CD4-positive, alpha-beta T cell (primary cell): ENCODE measurements around the gene RNF213. TPM values are rescaled to one million over a fixed set of nuclear protein-coding genes. Genes with fewer than 3 reads are reported as not detected.
"Not testable (repeated sequence)": the region's sequence is repeated elsewhere in the genome, so short reads cannot be mapped to it uniquely, and the experiment has no call there.

Experiments used
- ATAC-seq: fragments of 200-7000 bp; cut with Tn5 transposase; one replicate; pipeline ENCODE4 v1.10.0; 2022; ENCODE audit warnings: mild to moderate bottlenecking; ENCODE audit not compliant: poor library complexity
- CTCF ChIA-PET: fragments of 350-600 bp; sonication (Branson Sonifier 250); formaldehyde crosslinking; loops from one replicate; lab custom pipeline; 2021; ENCODE audit warnings: antibody characterized with exemption, inconsistent platforms; lab: Charles Lee
- POLR2A ChIA-PET: fragments of 350-600 bp; sonication (Branson Sonifier 250); formaldehyde crosslinking; loops from one replicate; lab custom pipeline; 2021; ENCODE audit warnings: antibody characterized with exemption, inconsistent platforms; lab: Charles Lee
- DNase-seq, 14 experiments: peaks; one replicate each; pipeline ENCODE4 v3.0.0-alpha.2; 2013 to 2020; ENCODE audit warnings: mixed read lengths in 2 of 14
- H3K27ac ChIP-seq, 2 donors: one replicate each; pipeline versions ENCODE4 v1.5.1 to v1.7.0; 2013; ENCODE audit warnings: low read length in 2 of 2, low read depth in 1 of 2, mild to moderate bottlenecking in 1 of 2
- H3K27me3 ChIP-seq, 2 experiments: 1 replicate in 1 of 2; 2 replicates in 1 of 2; pipeline versions ENCODE4 v1.6.1 to v1.7.0; 2013; ENCODE audit warnings: low read length in 2 of 2, control low read depth in 1 of 2, mild to moderate bottlenecking in 1 of 2, moderate library complexity in 1 of 2; ENCODE audit not compliant: insufficient read depth in 2 of 2, control insufficient read depth in 1 of 2
- H3K36me3 ChIP-seq: one replicate; pipeline ENCODE4 v1.6.1; 2013; ENCODE audit warnings: low read length, control low read depth; ENCODE audit not compliant: insufficient read depth
- H3K4me1 ChIP-seq: one replicate; pipeline ENCODE4 v1.6.1; 2013; ENCODE audit warnings: low read length, control low read depth; ENCODE audit not compliant: insufficient read depth
- H3K4me3 ChIP-seq: one replicate; pipeline ENCODE4 v1.5.1; 2013; ENCODE audit warnings: mild to moderate bottlenecking, low read length, moderate library complexity
- H3K9me3 ChIP-seq, 2 experiments: 1 replicate in 1 of 2; 2 replicates in 1 of 2; pipeline versions ENCODE4 v1.6.1 to v1.7.0; 2013; ENCODE audit warnings: low read length in 2 of 2, mild to moderate bottlenecking in 2 of 2, control low read depth in 1 of 2, moderate library complexity in 1 of 2; ENCODE audit not compliant: control insufficient read depth in 1 of 2, insufficient read depth in 1 of 2
- H3K27ac Mint-ChIP-seq: one replicate; pipeline ENCODE4 v1.8.0; 2020; ENCODE audit warnings: mixed read lengths
- H3K27me3 Mint-ChIP-seq: one replicate; pipeline ENCODE4 v1.8.0; 2021; ENCODE audit warnings: mixed read lengths
- H3K36me3 Mint-ChIP-seq: one replicate; pipeline ENCODE4 v1.8.0; 2021; ENCODE audit warnings: low read depth, mixed read lengths
- H3K4me1 Mint-ChIP-seq: one replicate; pipeline ENCODE4 v1.8.0; 2021; ENCODE audit warnings: low read depth, mixed read lengths
- H3K4me3 Mint-ChIP-seq: one replicate; pipeline ENCODE4 v1.8.0; 2020; ENCODE audit warnings: mild to moderate bottlenecking, mixed read lengths
- H3K9me3 Mint-ChIP-seq: one replicate; pipeline ENCODE4 v1.8.0; 2020; ENCODE audit warnings: mixed read lengths
- CTCF ChIP-seq: fragments of 200-600 bp; IDR thresholded peaks from one replicate; pipeline ENCODE4 v1.8.0; 2022; ENCODE audit warnings: antibody characterized with exemption, mild to moderate bottlenecking
- intact Hi-C, 2 experiments: fragments of 100-400 bp; cut with DNase I in 1 of 2; cut with micrococcal nuclease in 1 of 2; formaldehyde crosslinking; loops; one replicate each; pipeline versions ENCODE4 v1.15.1 to v1.9.0; 2023 to 2025; cut with DNase I, micrococcal nuclease
- total RNA-seq, 174 experiments: library from RNA in 2 of 174; stranded (reverse) in 2 of 174; gene quantifications; one replicate each; pipeline ENCODE4 v1.2.3 and lab custom pipeline; 2021 to 2026

The RNF213 gene
- total RNA-seq, 2 experiments from 2014 or later = 290 to 312 TPM

- DNase-seq (no peak), ATAC-seq (no peak)
- Histone ChIP-seq H3K9me3 (no peaks in the 10 kb centered on the region), H3K27ac (no peak overlapping the region), H3K27me3 (no peaks in the 10 kb centered on the region), H3K4me1 (peaks cover 5% of the 10 kb centered on the region), H3K36me3 (peaks cover 45% of the 10 kb centered on the region), H3K4me3 (no peak overlapping the region)
- ChIA-PET CTCF (no interaction called here), POLR2A (no interaction called here)
- Mint-ChIP-seq H3K27ac (peak overlapping the region; percentile 75), H3K27me3 (no peaks in the 10 kb centered on the region), H3K9me3 (no peaks in the 10 kb centered on the region), H3K4me3 (no peak overlapping the region), H3K4me1 (no peaks in the 10 kb centered on the region), H3K36me3 (peaks cover 47% of the 10 kb centered on the region)
- no peak for TF ChIP-seq CTCF
- intact Hi-C loops = no loop called here
Observed at GRCh38 chr17:80396157-80397033, 135.7 kb downstream of the RNF213 start.

- peaks cover 39% of the 10 kb centered on the region for H3K36me3 ChIP-seq
- H3K27ac ChIP-seq = no peak overlapping the region
- peaks cover 41% of the 10 kb centered on the region for H3K36me3 Mint-ChIP-seq
- POLR2A ChIA-PET = no interaction called here
- no peaks in the 10 kb centered on the region for H3K27me3 ChIP-seq
- peak overlapping the region; percentile 75 for H3K27ac Mint-ChIP-seq
- CTCF ChIA-PET = no interaction called here
- TF ChIP-seq CTCF = no peak
- H3K27me3 Mint-ChIP-seq = no peaks in the 10 kb centered on the region
- H3K9me3 Mint-ChIP-seq = no peaks in the 10 kb centered on the region
- peaks cover 5% of the 10 kb centered on the region for H3K4me1 ChIP-seq
- no peak overlapping the region for H3K4me3 Mint-ChIP-seq
- intact Hi-C loops = no loop called here
- no peaks in the 10 kb centered on the region for H3K9me3 ChIP-seq
- H3K4me3 ChIP-seq = no peak overlapping the region
- no peak for DNase-seq
- H3K4me1 Mint-ChIP-seq = no peaks in the 10 kb centered on the region
- no peak for ATAC-seq
Observed at GRCh38 chr17:80397034-80397387, 136.4 kb downstream of the RNF213 start.

- no peak for TF ChIP-seq CTCF
- Histone ChIP-seq H3K4me1 (peaks cover 5% of the 10 kb centered on the region), H3K4me3 (no peak overlapping the region), H3K27ac (no peak overlapping the region), H3K27me3 (no peaks in the 10 kb centered on the region), H3K36me3 (peaks cover 33% of the 10 kb centered on the region), H3K9me3 (no peaks in the 10 kb centered on the region)
- ChIA-PET CTCF (no interaction called here), POLR2A (no interaction called here)
- ATAC-seq (no peak), DNase-seq (no peak)
- intact Hi-C loops = no loop called here
- Mint-ChIP-seq H3K27ac (no peak overlapping the region), H3K27me3 (no peaks in the 10 kb centered on the region), H3K36me3 (peaks cover 36% of the 10 kb centered on the region), H3K4me1 (no peaks in the 10 kb centered on the region), H3K4me3 (no peak overlapping the region), H3K9me3 (no peaks in the 10 kb centered on the region)
Observed at GRCh38 chr17:80397686-80398085, 137.0 kb downstream of the RNF213 start.

- H3K4me1 ChIP-seq, H3K9me3 Mint-ChIP-seq, ATAC-seq, POLR2A ChIA-PET, H3K36me3 Mint-ChIP-seq, H3K4me1 Mint-ChIP-seq, H3K4me3 ChIP-seq, H3K27me3 ChIP-seq, H3K9me3 ChIP-seq, H3K27ac Mint-ChIP-seq, DNase-seq, H3K27me3 Mint-ChIP-seq, H3K27ac ChIP-seq, H3K4me3 Mint-ChIP-seq, CTCF ChIA-PET, intact Hi-C loops, H3K36me3 ChIP-seq: not testable (repeated sequence)
Observed at GRCh38 chr17:80401086-80401485, 140.4 kb downstream of the RNF213 start.

- H3K27me3 ChIP-seq, DNase-seq, CTCF ChIA-PET, H3K4me1 ChIP-seq, H3K4me3 ChIP-seq, intact Hi-C loops, H3K36me3 ChIP-seq, H3K9me3 Mint-ChIP-seq, H3K27me3 Mint-ChIP-seq, ATAC-seq, H3K27ac Mint-ChIP-seq, POLR2A ChIA-PET, H3K27ac ChIP-seq, H3K36me3 Mint-ChIP-seq, H3K9me3 ChIP-seq, H3K4me1 Mint-ChIP-seq, H3K4me3 Mint-ChIP-seq: not testable (repeated sequence)
Observed at GRCh38 chr17:80402102-80402501, 141.4 kb downstream of the RNF213 start.
